Fibroblast of villous mesenchyme (primary cell): ENCODE results near the gene ITGA8. TPM values are rescaled to one million over a fixed set of nuclear protein-coding genes. Genes with fewer than 3 reads are reported as not detected.
"Not testable (repeated sequence)": the region's sequence is repeated elsewhere in the genome, so short reads cannot be mapped to it uniquely, and the experiment has no call there.

Source experiments
- DNase-seq: peaks from one replicate; pipeline ENCODE4 v3.0.0-alpha.2; 2010; ENCODE audit warnings: low read depth
- H3K4me3 ChIP-seq: 2 replicates; pipeline ENCODE4 v1.5.1; 2011; ENCODE audit warnings: low read depth, mild to moderate bottlenecking, low read length
- CTCF ChIP-seq: IDR thresholded peaks from 2 replicates; pipeline ENCODE4 v1.5.1; 2012; ENCODE audit warnings: low read depth, mild to moderate bottlenecking, low read length; ENCODE audit not compliant: insufficient read depth
- total RNA-seq: library from RNA; depleted of rRNA; stranded (reverse); fragments of >200 nt; gene quantifications from 2 replicates; pipeline ENCODE4 v1.2.3, GENCODE V29; 2012

The ITGA8 gene
- total RNA-seq, 1 donor: 1.3 TPM

GRCh38 chr10:15543994-15544393 lies 175.7 kb downstream of the ITGA8 start:
- no peak overlapping the region for H3K4me3 ChIP-seq
- no peak for TF ChIP-seq CTCF
- no peak for DNase-seq

GRCh38 chr10:15542817-15543216 lies 176.9 kb downstream of the ITGA8 start:
- no peak overlapping the region for H3K4me3 ChIP-seq
- no peak for DNase-seq
- TF ChIP-seq CTCF: no peak

- no peak for DNase-seq
- TF ChIP-seq CTCF: no peak
- H3K4me3 ChIP-seq: no peak overlapping the region
Measured at GRCh38 chr10:15541376-15541775, 178.3 kb downstream of the ITGA8 start.

GRCh38 chr10:15540727-15541126 lies 179.0 kb downstream of the ITGA8 start:
- no peak overlapping the region for H3K4me3 ChIP-seq
- DNase-seq: no peak
- TF ChIP-seq CTCF: no peak

GRCh38 chr10:15539262-15539661 lies 180.5 kb downstream of the ITGA8 start:
- TF ChIP-seq CTCF: no peak
- H3K4me3 ChIP-seq: no peak overlapping the region
- DNase-seq: no peak

GRCh38 chr10:15534928-15535538 lies 184.7 kb downstream of the ITGA8 start:
- not testable (repeated sequence) for H3K4me3 ChIP-seq, DNase-seq

GRCh38 chr10:15531927-15532722 lies 187.6 kb downstream of the ITGA8 start:
- H3K4me3 ChIP-seq: no peak overlapping the region
- no peak for DNase-seq
- TF ChIP-seq CTCF: no peak
